Fibroblast of skin of left quadriceps (primary cell): ENCODE results near the gene RIN2.
"Not testable (repeated sequence)": the region's sequence is repeated elsewhere in the genome, so short reads cannot be mapped to it uniquely, and the experiment has no call there.

Experiments used
- DNase-seq, 2 experiments: peaks; one replicate each; pipeline ENCODE4 v3.0.0-alpha.2; 2013; ENCODE audit warnings: low read depth in 2 of 2

RIN2 gene

GRCh38 chr20:19737025-19737424, 21.0 kb upstream of the RIN2 start:
- DNase-seq = peak in 1 of 2 experiments; percentile 13

- DNase-seq = no peak
Observed at GRCh38 chr20:19738951-19739350, 19.1 kb upstream of the RIN2 start.

- no peak for DNase-seq
Observed at GRCh38 chr20:19739351-19739750, 18.7 kb upstream of the RIN2 start.

GRCh38 chr20:19740512-19740911, 17.5 kb upstream of the RIN2 start:
- DNase-seq = no peak

GRCh38 chr20:19741924-19742323, 16.1 kb upstream of the RIN2 start:
- no peak for DNase-seq

GRCh38 chr20:19742974-19743639, 15.0 kb upstream of the RIN2 start:
- DNase-seq = no peak

GRCh38 chr20:19743640-19743995, 14.4 kb upstream of the RIN2 start:
- DNase-seq = no peak

GRCh38 chr20:19745106-19745505, 13.0 kb upstream of the RIN2 start:
- no peak for DNase-seq

- no peak for DNase-seq
Observed at GRCh38 chr20:19745584-19745983, 12.5 kb upstream of the RIN2 start.

- DNase-seq = no peak
Observed at GRCh38 chr20:19746396-19746795, 11.7 kb upstream of the RIN2 start.

- no peak for DNase-seq
Observed at GRCh38 chr20:19747903-19748302, 10.2 kb upstream of the RIN2 start.

- DNase-seq = no peak
Observed at GRCh38 chr20:19748681-19749080, 9.4 kb upstream of the RIN2 start.

- DNase-seq = no peak
Observed at GRCh38 chr20:19749618-19750071, 8.4 kb upstream of the RIN2 start.

- no peak for DNase-seq
Observed at GRCh38 chr20:19750101-19750606, 7.9 kb upstream of the RIN2 start.

GRCh38 chr20:19750907-19751636, 7.0 kb upstream of the RIN2 start:
- DNase-seq = no peak

GRCh38 chr20:19754201-19754600, 3.9 kb upstream of the RIN2 start:
- DNase-seq = not testable (repeated sequence)

- DNase-seq = no peak
Observed at GRCh38 chr20:19756761-19757486, 1.1 kb upstream of the RIN2 start.

GRCh38 chr20:19757487-19758132, 448 bp upstream of the RIN2 start:
- peak; percentile 81 to 82 for DNase-seq

GRCh38 chr20:19758501-19759331, 658 bp downstream of the RIN2 start:
- no peak for DNase-seq

- DNase-seq = no peak
Observed at GRCh38 chr20:19760371-19760721, 2.3 kb downstream of the RIN2 start.

GRCh38 chr20:19761326-19761725, 3.3 kb downstream of the RIN2 start:
- no peak for DNase-seq
